Activated T-cell treated with anti-CD3 and anti-CD28 coated beads for 4 hours (primary cell): ENCODE measurements around the gene SLC38A2.
"Not testable (repeated sequence)": the region's sequence is repeated elsewhere in the genome, so short reads cannot be mapped to it uniquely, and the experiment has no call there.

Source experiments
- DNase-seq: peaks from one replicate; pipeline ENCODE4 v3.0.0-alpha.2; 2020

SLC38A2 gene

DNA sequence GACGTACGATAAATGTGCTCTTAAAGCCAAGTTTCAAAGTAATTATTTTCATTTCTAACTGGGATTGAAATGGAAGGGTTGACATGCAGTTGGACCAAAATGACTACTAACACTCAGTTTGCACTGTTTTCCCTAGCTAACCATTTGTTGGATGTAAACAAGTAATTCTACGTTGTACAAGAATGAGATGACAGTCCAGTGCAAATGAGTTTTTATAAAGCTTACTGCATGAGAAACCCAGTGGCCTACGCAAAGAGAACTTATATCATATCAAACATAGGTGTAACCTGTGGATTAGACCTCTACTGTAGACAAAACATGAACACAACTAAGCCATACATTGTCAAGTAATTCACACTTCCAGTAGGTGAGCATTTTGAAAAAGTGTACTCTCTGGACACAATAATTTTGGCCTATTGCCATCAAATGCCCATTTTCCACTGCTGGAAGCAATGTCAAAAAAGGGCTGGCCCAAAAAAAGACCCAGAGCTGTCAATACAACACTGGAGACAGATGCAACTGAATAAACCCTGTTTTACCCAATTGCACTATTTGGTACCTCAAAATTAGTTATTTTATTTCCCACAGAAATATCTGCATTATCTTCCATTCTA is 12.8 kb downstream of the SLC38A2 start:
- no peak for DNase-seq

DNA sequence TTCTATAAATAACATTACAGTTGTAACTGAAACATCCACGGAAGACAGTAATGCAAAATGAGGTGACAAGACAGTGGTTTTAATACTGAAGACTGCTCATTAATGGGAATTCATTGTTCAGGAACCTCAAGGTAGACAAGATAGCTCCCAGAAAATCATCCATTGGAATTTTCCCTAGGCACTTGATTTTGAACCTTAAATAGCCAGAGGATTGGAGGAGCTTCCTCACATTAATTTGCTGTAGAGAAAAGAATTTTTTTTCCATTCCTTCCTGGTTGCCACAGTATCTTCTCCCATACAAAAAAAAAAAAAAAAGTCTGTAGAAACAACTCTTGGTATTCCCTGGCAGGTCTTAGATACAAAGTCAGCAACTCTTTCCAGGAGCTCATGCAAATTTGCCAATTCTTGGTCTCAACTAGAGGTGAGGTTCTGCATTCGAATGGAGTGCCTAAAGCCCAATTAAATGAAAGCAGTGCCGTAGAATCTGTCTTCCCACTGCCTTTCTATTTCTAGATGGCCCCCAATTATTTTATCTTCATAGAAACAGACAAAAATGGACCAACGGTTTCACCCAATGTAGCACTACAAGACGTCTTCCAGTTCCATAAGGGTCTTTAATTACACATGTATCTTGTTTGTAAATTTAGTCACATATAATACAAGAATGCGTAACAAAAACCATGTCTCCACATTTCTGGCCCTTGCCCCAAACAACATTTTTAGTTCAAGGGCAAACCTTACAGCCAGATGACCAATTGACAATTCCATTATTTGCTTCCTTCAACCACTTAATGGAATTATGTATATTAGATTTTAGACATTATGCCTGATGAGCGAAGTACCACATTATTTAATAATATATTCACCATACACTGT is 13.5 kb downstream of the SLC38A2 start:
- no peak for DNase-seq

- no peak for DNase-seq
These were observed 14.3 kb downstream of the SLC38A2 start for GRCh38 chr12:46358325-46358700.

GRCh38 chr12:46357438-46358324 is 14.9 kb downstream of the SLC38A2 start:
- DNase-seq = no peak

DNA sequence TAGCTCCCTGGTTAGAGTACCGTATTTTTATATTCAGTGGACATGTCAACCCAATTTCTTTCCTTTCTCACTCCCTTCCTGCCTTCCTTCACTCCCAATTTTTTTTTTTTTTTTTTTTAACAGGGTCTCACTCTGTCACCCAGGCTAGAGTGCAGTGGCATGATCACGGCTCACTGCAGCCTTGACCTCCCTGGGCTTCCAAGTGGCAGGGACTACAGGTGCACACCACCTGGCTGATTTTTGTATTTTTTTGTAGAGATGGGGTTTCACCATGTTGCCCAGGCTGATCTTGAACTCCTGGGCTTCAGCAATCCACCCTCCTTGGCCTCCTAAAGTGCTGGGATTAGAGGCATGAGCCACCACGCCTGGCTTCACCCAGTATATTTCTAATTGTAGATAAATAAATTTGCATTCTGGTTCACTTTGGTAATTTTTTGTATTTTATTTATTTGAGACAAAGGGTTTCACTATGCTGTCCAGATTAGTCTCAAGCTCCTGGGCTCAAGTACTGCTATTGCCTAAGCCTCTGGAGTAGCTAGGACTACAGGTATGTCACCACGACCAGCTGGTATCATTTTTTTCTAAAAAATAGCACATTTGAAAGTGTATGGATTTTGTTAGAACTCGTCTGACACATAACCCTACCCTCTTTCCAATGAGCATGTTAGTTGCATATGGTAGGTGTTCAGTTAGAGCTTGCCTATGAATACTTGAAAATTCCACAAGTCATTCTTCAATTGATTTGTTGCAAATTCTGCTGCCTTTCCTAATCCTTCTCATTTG is 15.7 kb downstream of the SLC38A2 start:
- no peak for DNase-seq

DNA sequence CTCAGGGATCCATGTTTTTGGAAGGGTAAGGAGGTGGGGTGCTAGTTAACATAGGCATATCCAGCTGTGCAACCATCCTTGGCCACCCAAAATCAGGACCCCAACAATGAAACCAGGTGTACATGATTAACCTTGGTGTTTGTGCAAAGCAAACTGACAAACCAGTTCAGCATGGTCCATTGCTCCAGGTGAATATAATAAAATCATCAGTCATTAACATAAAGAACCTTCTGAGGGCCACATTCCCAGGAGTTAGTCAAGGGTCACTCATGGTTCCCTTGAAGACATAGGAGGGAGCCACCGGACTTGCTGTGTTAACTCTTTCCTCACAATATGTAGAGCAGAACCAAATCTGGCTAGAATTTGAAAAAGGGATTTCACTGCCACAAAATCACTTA is 17.8 kb downstream of the SLC38A2 start:
- DNase-seq = no peak

DNA sequence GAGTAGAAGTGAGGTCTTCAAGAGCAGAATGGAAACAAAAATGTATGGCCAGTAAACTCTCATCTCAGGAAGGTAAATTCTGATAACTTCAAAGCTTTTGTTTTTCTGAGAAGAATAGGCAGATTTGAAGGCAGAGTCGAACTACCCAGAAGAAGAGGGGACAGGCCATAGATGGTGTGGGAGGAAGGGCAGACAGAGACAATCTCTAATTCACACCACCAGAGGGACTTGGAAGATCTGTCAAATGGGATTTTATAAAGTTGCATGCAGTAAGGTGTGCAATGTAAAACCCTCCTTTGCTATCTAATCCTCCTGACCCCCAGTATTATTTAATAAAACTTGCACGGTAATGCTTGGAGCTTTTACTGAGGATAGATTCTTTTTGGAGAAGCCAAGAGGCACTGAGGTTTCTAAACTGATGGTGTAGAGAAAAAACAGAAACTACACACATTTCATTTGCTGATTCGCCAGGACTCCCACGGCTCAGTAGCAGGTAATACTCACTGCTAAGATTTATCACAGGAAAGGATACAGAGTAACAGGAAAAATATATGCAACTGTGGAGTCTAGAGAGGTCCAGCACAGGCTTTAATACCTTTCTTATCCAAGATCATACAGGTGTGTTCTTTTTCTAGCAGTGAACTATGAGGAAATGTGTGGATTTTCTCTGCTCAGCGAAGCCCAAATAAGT is 18.3 kb downstream of the SLC38A2 start:
- no peak for DNase-seq

DNA sequence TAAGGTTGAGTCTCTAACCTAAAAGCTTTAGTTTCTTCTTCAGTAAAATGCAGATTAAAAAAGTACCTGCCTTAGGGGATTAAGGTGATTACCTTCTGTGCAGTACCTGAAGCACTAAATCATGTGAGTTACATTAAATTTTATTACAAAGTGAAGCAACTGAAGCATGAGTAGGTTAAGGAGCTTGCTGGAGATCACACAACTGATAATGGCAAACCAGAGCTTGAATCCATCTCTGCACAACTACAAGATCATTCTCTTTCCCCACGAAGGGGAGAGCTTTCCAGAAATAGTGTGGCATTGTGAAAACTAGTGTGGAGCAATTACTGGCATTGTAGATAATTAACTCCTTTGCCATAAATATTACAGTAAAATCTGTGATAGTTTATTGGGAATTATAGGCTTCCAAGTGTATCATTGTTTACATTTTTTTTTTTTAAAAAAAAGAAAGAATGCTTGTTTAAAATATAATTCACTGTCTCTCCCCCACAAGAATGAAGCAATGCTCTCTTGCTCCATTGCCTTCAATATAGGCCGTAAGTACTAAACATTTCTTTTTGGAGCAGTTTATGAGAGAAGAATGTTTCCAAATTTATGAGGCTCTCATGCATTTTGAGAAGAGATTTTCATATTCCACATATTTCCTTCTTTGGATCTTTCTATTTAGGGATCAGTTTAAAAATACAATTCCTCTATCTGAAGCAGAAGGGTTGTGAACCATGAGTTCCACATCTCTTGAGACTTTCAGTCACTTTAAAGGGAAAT is 20.5 kb downstream of the SLC38A2 start:
- no peak for DNase-seq

DNA sequence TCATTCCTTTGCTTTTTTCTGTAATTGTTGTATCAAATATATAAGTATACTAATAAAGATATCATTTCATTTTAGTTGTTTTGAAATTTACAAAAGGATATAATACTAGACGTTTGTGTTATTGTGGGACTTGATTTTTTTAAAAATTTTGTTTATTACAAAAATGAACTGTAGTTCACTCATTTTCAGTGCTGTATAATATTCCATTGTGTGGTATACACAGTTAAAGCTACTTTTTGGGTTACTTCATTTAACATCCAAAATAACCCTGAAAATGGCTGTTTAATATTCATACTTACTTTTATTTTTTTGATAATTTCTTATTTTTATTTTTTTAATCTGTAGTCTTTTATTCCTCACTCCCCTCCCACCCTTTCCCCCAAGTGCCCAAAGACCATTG is 21.4 kb downstream of the SLC38A2 start:
- no peak for DNase-seq

DNA sequence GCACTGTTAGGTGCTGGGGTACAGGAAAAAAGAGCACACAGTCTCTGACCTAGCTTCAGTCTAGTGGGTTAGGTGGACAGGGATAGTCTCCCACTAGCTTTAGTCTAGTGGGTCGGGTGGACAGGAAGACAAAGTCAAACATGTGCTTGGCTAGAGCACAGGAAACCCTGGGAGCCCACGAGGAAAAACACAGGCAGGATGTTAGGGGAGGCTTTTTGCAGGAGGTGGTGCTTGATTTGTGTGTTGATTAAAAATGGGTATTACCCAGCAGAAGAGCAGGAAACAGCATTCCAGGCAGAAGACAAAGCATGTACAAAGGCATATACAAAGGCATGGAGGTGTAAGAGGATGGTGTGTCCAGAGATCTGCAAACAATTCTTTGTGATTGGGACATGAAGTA is 23.3 kb downstream of the SLC38A2 start:
- DNase-seq = no peak

DNA sequence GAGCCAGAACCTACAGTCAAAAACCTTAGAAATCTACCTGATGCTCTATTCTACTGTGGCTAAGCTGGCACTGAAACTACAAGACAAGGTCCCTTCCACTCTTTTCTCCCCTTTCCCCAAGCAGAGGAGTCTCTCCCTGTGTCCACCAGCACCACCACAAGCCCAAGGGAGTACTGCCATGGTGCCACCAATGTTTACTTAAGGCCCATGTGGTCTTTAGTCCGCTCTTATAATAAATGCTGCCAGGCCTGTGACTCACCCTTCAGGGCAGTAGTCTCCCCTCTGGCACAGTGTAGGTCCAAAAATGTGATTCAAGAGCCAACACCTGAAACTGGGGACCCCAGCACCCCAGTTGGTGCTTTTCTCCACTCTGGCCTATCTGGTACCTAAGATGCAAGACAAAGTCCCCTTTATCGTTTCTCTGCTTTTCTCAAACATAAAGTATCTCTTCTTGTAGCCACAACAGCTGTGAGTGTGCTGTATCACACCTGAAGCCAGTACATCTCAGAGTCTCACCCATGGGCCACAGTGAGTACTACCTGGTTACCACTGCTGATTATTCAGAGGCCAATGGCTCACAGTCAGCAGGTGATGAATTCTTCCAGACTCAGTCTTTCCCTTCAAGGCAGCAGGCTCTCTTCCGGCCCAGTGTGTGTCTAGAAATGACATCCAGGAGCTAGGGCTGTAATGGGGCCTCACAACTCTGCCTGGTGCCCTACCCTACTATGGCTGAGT is 29.3 kb downstream of the SLC38A2 start:
- DNase-seq = no peak

GRCh38 chr12:46342562-46343033 is 30.0 kb downstream of the SLC38A2 start:
- peak; percentile 17 for DNase-seq

- DNase-seq = no peak
These were observed 33.5 kb downstream of the SLC38A2 start for GRCh38 chr12:46339051-46339450.

DNA sequence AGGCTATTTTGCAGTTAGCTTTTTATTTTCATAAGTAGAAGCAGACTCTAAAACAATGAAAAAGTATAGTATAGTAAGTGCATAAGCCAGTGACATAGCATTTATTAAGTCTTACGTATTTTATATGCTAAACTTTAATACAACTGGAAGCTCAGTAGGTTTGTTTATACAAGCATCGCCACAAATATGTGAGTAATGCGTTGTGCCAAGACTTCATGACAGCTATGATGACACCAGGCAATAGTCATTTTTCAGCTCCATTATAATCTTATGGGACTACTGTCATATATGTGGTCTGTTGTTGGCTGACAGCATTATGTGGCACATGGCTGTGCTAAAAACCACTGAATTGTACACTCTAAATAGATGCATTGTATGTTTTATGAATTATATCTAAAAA is 40.3 kb downstream of the SLC38A2 start:
- no peak for DNase-seq

DNA sequence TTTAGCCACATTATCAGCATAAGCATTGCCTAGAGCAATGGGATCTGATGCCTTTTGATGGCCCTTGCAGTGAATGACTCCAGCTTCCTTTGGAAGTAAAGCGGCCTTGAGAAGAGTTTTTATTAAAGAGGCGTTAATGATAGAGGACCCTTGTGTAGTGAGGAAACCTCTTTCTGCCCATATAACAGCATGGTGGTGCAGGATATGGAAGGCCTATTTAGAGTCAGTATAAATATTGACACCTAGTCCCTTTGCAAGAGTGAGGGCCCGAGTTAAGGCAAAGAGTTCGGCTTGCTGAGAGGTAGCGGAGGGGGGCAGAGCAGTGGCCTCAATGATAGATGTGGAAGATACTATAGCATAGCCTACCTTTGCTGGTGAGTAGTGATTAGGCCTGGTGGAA is 47.5 kb downstream of the SLC38A2 start:
- DNase-seq = not testable (repeated sequence)

DNA sequence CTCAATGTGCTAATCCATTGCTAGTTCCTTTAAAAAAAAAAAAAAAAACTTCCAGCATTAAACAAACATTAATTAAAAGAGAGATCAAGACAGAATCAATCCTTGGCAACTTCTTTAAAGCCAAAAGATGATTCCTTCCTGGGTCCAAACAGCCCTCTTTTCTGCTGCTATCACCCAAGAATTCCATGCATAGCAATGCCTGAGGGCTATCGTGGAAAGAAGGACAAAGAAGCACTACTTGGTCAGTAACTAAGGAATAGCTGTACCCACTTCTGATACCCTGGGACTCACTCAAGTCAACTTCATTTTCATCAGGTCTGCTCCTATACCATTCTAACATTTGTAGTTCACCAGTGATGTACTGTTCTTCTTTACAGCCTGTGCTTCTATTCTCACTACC is 51.8 kb downstream of the SLC38A2 start:
- DNase-seq = no peak

DNA sequence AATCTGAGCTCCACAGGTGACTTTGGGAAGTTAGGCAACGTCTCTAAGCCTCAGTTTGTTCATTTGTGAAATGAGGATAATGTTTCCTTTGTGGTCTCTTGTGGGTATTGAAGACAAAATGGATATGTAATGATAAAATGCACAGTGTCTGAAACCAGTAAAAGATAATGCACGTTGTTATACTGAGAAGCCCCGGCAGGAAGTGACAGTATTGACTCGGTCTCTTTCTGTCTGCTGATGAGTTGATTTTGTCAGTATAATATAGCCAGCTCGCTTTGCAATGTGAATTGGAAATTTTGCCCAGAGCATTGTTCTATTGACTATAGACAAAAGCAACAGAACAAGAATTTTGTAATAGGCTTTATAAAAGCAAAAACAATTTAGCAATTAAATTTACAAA is 54.5 kb downstream of the SLC38A2 start:
- DNase-seq = no peak
